NCI-H748 (cell line): ENCODE measurements around the gene GRK1.
"Not testable (repeated sequence)": the region's sequence is repeated elsewhere in the genome, so short reads cannot be mapped to it uniquely, and the experiment has no call there.

Experiments
- DNase-seq: peaks from one replicate; lab custom pipeline; 2025; ENCODE audit not compliant: unreplicated experiment; lab: John Stamatoyannopoulos, UW

The GRK1 gene

DNA sequence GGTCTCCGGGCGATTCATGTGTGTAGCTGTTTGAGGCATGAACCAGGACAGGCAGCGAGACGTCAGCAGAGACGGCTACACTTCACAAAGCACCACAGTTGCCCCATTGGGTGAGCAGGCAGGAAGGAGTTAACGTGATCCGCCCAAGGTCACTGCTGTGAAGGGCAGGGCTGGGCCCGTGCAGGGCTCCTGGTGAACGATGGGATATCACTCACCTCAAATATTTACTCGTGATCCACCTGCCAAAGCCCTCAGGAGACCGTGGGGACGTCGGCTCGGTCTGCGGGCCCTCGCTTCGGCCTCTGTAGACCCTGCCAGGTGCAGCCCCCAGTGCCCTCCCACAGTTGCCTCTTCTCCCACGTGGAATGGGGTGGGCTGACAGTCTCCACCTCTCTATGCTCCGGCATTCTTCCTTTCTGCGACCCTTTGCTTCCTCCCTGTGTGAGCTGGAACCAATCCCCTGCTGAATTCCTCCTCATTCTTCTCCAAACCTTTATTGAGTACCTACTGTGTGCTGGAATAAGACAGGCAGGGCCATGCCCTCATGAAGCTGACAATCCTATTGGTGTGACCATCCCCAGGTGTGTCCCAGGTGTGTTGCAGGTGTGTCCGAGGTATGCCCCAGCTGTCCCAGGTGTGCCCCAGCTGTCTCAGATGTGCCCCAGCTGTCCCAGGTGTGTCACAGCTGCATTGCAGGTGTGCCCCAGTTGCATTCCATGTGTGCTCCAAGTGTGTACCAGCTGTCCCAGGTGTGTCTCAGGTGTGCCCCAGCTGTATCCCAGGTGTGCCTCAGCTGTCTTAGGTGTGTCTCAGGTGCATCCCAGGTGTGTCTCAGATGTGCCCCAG, 2.0 kb upstream of the GRK1 start:
- DNase-seq = peak; percentile 19

DNA sequence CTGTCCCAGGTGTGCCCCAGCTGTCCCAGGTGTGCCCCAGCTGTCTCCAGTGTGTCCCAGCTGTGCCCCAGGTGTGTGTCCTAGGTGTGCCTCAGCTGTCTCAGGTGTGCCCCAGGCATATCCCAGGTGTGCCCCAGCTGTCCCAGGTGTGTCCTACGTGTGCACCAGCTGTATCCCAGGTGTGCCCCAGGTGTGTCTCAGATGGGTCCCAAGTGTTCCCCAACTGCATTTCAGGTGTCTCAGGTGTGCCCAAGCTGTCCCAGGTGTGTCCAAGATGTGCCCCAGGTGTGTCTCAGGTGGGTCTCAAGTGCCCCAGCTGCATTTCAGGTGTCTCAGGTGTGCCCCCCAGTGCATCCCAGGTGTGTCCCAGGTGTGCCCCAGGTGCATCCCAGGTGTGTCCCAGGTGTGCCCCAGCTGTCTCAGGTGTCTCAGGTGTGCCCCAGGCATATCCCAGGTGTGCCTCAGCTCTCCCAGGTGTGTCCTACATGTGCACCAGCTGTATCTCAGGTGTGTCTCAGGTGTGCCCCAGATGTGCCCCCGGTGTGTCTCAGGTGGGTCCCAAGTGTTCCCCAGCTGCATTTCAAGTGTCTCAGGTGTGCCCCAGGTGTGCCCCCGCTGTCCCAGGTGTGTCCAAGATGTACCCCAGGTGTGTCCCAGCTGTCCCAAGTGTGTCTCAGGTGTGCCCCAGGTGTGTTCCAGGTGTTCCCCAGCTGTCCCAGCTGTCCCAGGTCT, 1.3 kb upstream of the GRK1 start:
- no peak for DNase-seq

DNA sequence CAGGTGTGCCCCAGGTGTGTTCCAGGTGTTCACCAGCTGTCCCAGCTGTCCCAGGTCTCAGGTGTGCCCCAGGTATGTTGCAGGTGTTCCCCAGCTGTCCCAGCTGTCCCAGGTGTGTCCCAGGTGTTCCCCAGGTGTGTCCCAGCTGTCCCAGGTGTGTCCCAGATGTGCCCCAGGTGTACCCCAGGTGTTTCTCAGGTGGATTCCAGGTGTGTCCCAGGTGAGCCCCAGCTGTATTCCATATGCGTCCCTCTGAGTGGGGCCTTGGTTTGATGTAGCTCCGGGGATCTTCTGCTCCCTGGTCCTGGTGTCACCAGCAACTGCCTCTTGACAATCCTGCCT, 719 bp upstream of the GRK1 start:
- no peak for DNase-seq

DNA sequence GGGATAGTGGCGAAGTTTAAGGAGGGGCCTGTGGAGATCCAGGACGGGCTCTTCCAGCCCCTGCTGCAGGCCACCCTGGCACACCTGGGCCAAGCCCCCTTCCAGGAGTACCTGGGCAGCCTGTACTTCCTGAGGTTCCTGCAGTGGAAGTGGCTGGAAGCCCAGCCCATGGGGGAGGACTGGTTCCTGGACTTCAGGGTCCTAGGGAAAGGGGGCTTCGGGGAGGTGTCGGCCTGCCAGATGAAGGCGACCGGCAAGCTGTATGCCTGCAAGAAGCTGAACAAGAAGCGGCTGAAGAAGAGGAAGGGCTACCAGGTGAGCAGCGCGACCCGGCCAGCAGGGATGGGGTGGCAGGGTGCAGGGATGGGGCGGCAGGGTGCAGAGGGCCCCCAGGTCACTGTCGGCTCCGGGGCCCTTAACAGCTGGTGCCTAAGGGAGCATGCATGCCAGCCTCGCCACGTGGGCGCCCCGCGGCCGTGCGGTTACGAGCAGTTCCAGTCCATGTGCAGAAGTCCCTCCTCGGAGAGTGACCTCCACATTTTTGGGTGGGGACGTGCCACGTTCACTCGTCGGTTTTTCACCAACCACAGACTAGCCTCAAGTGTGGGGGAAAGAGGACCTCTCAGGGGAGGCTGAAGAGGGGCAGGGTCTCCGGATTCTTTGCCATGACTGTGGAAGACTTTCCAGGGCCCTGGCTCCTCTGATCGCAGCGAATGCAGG, 912 bp downstream of the GRK1 start:
- no peak for DNase-seq

DNA sequence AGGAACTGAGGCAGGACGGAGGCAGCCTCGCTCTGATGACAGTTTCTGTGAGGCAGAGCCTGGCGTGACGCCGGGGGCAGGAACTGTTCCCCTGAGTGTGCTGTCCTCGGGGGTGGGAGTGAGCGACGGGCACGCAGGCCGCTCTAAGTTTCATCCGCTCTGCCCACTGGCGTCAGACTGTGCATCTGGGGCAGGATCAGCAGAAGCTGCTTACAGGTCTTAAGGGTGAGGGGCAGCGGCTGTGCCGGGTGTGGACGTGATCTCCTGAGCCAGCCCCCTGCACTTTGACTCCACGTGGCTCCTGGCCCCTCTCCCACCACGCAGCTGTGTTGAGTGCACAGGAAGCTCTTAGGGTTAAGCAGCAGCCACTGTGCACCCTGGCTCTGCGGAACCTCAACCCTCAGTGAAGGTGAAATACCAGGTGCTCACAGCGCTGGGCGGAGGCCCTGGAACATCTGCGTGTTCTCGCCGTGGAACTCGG, 1.5 kb downstream of the GRK1 start:
- DNase-seq = no peak

DNA sequence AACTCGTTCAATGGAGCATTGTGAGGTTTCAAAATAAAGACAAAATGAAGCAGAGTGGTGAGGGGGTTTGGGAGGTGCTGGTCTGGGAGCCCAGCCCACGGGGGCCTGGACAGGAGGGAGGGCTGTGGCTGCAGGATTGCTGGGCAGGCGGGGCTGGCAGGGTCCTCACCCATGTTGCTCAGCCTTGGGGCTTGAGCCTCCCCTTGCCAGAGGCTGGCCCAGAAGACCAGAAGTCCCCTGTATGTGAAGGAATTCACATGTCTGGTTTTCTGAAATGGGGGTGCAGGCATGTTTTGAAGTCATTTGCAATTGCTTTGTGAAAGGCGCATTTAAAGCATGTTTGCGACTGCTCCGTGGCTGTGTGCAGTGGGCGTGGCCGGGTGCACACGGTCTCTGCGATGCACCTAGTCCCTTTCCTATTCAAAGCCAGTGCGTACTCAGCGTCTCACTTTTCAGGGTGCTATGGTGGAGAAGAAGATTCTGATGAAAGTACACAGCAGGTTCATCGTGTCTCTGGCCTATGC, 2.3 kb downstream of the GRK1 start:
- no peak for DNase-seq

DNA sequence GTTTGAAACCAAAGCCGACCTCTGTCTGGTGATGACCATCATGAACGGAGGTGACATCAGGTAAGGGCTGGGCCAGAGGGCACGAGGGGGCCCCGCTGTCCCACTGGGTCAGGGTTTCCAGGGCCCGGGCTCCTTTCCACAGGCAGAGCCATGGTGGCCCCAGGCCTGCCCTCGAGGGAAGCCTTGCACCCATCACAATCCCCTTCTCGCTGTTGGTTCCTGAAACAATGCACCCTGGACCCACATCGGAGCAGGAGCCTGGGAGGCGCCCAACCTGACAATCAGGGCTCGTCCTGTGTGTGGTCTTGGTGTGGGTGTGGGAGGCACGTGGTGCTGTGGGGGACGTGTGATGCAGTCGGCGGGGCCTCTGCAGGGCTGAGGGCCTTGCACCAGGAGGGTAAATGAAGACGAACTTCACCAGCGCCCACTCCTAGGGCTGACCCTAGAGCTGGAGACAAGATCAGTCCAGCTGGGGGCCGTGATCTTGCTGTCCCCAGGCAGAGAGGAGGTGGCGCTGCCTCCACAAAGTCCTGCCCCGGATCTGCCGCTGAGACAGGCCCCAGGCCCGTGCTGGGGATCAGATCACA, 2.8 kb downstream of the GRK1 start:
- no peak for DNase-seq

DNA sequence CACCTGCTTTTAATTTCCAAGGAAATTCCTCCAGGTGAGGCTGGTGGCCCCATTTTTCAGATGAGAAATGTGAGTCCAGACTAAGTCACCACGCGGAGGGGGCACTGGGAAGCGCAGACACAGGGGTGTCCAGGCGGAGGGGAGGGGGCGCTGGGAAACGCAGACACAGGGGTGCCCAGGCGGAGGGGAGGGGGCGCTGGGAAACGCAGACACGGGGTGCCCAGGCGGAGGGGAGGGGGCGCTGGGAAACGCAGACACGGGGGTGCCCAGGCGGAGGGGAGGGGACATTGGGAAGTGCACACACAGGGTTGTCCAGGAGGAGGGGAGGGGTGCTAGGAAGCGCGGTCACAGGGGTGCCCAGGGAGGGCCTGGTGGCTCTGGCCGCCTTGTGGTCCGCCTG, 3.5 kb downstream of the GRK1 start:
- no peak for DNase-seq

DNA sequence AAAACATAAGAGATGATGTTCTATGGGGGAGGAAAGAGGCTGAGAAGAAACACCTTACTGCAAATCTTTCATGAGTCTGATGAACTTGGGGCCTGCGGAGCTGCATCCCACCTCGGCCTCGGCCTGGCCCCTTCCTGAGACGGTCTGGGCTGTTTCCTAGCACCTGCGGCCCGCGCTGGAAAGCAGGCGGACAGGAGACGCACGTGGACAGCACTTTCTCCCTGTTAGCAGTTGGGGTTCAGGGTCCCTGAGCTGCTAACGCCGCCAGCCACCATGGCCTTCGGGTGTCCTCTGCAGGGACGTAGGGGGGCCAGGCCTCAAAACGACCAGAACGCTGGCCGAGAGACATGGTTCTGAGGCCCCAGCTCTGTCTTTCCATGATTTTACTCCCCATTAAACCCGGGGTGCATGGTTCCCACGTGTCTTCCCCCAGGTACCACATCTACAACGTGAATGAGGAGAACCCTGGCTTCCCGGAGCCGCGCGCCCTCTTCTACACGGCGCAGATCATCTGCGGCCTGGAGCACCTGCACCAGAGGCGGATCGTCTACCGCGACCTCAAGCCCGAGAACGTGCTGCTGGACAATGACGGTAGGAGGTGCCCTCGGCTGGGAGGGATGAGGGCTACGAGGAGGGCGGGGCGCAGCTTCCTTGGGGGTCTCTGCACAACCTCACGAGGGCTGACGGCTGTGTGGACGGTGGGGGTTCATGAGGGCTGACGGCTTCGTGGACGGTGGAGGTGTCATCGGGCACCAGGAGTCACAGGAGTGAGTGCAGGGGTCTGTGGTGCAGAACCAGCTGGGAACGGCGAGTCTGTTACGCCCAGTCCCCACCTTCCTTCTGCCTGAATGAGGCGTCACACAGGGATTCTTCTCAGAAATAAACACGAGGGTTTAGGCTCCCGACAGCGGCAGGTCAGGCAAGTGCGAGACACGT, 4.3 kb downstream of the GRK1 start:
- DNase-seq = no peak

DNA sequence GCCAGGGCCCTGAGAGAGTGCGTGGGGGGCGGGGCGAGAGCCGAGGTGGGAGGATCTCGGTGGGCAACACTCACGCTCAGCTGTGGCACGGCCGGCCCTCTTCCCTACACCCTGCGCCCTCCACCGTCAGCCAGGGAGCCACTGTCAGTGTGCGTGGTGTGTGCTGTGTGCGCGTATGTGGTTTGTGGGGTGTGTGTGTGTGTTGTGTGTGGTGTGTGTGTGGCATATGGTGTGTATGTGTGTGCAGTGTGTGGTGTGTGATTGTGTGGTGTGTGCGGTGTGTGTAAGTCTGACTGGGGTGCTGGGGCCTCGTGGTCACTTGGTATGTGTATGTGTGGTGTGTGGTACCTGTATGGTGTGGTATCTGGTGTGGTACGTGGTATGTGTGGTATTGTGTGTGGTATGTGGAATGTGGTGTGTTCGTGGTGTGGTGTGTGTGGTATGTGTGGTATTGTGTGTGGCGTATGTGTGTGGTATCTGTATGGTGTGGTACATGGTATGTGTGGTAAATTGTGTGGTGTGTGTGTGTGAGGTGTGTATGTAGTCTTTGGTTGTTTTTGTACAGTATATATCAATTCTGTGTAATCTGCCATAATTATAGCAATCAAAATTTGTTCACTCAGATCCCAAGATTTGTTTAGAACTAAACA, 5.1 kb downstream of the GRK1 start:
- DNase-seq = no peak

DNA sequence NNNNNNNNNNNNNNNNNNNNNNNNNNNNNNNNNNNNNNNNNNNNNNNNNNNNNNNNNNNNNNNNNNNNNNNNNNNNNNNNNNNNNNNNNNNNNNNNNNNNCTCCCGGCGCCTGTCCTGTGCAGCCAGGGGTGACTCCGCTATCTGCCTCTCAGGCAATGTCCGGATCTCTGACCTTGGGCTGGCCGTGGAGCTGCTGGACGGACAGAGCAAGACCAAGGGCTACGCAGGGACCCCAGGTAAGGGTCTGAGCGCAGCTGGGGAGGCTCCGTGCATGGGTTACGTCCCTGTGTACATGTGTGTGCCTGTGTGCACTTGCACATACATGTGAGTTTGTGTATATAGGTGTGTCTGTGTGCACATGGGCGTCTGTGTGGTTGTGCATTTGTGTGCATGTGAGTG, 55.9 kb downstream of the GRK1 start:
- no peak for DNase-seq

DNA sequence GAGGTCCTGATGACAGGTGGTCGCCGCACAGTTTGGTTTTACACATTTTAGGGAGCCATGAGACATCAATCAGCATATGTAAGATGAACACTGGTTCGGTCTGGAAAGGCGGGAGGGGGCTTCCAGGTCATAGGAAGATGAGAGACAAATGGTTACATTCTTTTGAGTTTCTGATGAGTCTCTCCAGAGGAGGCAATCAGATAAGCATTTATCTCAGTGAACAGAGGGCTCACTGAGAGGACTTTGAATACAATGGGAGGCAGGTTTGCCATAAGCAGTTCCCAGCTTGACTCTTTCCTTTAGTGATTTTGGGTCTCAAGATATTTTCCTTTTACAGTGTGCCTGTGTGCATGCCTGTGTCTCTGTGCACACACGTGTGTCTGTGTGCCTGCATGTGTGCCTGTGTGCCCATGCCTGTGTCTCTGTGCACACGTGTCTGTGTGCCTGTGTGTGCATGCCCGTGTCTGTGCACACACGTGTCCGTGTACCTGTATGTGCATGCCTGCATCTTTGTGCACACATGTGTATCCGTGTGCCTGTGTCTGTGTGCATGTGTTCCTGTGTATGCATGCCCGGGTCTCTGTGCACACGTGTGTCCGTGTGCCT, 56.5 kb downstream of the GRK1 start:
- no peak for DNase-seq

DNA sequence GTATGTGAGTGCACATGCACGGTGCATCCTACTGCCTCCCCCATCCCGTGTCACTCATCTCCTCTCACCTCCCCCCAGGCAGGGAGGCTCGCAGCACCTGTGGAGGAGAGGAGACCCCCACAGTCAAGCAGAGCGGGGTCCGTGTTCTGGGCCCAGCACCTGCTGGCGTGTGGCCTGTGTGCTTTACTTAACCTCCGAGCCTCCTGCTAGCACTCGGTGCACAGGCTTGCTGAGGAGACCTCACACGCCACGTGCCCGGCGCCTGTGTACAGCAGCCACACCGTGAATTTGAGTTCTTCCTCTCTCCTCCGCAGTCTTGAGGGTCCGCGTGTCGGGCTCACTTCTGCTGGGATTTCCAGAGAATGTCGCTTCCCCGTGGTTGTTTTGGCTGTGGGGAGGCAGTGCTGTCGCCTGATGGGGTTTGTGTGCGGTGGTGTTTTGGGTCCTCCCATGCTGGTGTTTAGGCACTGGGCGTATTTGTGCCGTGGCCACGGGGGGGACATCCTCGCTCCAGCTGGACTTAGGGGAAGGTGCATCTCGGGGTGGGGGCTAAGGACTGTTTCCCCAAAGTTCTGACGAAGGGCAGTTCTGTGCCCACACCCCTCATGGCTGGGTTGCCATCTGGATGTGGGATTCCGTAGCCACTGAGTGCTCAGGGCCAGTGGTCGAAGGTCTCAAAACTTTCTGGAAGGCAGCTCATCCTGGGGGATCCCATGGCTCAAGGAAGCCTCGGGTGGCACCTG, 57.2 kb downstream of the GRK1 start:
- no peak for DNase-seq

DNA sequence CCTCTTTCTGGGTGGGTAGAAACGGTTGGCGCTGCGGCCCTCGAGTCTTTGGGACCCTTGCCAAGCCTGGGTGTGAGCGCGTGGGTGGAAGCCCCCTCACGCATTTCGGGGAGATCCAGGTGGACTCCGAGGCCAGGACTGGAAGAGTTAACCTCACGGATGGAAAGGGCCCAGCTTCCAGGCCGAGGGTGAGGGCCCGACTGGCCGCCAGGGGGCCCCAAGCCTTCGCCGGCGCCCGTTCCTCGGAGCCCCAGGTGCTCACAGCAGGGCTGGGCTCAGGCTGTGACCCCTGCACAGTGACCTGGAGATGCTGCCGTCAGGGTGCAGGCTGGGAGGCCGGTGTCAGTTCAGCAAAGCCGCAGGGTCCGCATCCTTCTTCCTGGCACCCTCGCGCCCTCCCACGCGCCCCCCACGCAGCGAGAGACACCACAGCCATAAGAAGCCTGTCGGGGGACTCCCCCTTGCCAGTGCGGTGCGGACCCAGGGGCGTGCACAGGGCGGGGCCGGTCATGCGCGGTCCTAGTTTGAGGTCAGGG, 57.8 kb downstream of the GRK1 start:
- DNase-seq = peak; percentile 84

DNA sequence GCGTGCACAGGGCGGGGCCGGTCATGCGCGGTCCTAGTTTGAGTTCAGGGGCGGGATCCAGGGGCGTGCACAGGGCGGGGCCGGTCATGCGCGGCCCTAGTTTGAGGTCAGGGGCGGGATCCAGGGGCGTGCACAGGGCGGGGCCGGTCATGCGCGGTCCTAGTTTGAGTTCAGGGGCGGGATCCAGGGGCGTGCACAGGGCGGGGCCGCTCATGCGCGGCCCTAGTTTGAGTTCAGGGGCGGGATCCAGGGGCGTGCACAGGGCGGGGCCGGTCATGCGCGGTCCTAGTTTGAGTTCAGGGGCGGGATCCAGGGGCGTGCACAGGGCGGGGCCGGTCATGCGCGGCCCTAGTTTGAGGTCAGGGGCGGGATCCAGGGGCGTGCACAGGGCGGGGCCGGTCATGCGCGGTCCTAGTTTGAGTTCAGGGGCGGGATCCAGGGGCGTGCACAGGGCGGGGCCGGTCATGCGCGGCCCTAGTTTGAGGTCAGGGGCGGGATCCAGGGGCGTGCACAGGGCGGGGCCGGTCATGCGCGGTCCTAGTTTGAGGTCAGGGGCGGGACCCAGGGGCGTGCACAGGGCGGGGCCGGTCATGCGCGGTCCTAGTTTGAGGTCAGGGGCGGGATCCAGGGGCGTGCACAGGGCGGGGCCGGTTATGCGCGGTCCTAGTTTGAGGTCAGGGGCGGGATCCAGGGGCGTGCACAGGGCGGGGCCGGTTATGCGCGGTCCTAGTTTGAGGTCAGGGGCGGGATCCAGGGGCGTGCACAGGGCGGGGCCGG, 58.5 kb downstream of the GRK1 start:
- not testable (repeated sequence) for DNase-seq

DNA sequence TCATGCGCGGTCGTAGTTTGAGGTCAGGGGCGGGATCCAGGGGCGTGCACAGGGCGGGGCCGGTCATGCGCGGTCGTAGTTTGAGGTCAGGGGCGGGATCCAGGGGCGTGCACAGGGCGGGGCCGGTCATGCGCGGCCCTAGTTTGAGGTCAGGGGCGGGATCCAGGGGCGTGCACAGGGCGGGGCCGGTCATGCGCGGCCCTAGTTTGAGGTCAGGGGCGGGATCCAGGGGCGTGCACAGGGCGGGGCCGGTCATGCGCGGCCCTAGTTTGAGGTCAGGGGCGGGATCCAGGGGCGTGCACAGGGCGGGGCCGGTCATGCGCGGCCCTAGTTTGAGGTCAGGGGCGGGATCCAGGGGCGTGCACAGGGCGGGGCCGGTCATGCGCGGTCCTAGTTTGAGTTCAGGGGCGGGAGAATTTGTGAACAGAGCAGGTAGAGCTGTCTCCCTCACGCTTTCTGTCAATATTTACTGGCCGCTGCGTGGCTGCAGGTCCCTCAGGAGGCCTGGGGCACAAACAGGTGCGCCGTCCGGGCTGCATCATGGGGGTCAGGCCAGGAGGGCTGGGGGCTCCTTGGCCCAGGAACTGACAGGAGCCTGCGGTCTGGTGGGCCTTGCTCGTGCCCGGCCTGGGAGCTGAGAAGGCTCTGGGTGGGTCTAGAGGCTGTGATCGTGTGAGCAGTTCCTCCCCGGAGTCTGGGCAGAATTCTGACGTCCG, 59.2 kb downstream of the GRK1 start:
- DNase-seq = peak; percentile 15

DNA sequence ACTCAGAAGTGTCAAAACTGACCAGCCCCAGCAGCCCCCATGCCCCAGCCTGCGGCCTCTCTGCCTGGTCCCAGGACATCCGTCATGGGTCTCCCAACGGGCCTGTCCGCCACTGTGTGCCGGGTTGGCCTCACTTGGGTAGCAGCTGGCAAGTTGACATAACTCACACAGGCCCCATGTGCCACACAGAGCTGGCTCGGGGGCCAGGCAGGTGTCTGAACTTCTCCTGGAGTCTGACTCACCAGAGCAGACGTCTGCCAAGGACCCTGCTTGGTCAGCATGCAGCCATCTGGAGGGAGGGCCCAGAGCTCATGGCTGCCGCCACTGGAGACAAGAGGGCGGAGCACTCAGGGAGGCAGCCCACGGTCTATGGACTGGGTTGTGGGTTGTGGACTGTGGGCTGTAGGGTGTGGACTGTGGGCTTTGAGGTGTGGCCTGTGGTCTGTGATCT, 60.0 kb downstream of the GRK1 start:
- no peak for DNase-seq
